HG03439 (cell line): ENCODE results near the gene GNGT1.
A peak's percentile ranks its signal among the peaks of the same experiment; 100 is the strongest.
"Not testable (repeated sequence)": the region's sequence is repeated elsewhere in the genome, so short reads cannot be mapped to it uniquely, and the experiment has no call there.

Experiments
- ATAC-seq: cut with Tn5 transposase; IDR thresholded peaks from one replicate; pipeline ENCODE4 v1.9.1; 2021; ENCODE audit warnings: mild to moderate bottlenecking, moderate library complexity; ENCODE audit not compliant: unreplicated experiment

GNGT1 gene

GRCh38 chr7:93902777-93903423 lies 3.5 kb upstream of the GNGT1 start:
- no peak for ATAC-seq

DNA sequence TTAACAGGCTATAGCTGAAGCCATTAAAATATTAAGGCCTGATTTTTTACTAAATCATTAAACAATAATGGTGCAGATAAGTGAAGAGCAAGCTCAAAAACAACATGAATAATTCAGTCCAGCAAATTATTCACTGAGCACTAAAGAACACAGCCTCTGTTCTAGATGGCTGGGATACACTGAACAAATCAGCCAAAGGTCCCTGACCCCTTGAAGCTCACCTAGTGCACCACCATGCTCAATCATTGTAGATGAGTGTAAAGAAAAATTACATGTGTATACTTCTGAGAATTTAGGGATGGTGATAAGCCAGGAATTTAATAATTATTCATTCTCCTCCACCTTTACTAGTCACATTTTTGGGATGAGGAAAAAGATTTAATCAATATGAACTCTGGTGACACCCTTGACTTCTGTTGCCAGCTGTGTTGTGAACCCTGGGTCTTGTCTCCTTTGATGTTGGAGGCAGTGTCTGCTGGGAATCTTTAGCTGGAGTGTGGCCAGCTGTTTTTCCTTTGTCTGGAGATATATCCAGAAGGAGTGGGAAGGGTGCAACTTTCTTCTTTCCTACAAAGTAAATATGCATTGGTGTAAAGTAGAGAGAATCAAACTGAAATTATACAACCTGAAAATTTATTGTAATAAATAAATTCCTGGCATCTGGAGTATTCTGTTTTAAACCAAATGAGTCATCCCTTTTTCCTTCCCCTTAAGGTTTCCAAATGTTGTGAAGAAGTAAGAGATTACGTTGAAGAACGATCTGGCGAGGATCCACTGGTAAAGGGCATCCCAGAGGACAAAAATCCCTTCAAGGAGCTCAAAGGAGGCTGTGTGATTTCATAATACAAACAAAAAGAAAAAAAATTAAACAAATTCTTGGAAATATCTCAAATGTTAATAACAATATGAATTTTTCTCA lies 4.0 kb downstream of the GNGT1 start:
- no peak for ATAC-seq

GRCh38 chr7:93911242-93911641 lies 4.9 kb downstream of the GNGT1 start:
- not testable (repeated sequence) for ATAC-seq

- ATAC-seq = not testable (repeated sequence)
Measured at GRCh38 chr7:93911661-93912060, 5.3 kb downstream of the GNGT1 start.

DNA sequence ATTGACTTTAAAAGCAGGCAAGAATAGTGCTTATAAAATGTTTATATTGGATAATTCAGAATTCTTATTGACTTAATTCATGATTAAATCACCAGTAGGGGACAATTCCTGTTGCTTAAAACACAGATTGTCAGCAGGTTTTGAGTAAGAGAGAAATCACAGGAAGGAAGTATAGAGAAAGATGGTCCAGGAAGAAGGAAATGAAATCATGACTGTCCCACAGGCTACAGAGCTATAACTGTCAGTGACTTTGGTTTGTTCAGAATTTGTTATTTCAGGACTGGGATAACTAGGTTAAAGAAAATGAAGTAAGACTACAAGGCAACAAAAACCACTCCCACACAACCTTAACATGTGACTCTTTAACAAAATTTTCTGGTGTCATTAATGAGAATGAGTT lies 6.8 kb downstream of the GNGT1 start:
- no peak for ATAC-seq

DNA sequence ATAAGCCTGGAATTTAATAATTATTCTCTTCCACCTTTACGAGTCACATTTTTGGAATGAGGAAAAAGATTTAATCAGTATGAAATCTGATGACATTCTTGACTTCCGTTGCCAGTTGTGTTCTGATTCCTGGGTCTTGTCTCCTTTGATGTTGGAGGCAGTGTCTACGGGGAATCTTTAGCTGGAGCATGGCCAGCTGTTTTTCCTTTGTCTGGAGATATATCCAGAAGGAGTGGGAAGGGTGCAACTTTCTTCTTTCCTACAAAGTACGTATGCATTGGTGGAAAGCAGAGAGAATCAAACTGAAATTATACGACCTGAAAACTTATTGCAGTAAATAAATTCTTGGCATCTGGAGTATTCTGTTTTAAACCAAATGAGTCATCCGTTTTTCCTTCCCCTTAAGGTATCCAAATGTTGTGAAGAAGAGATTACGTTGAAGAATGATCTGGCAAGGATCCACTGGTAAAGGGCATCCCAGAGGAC lies 8.3 kb downstream of the GNGT1 start:
- ATAC-seq = no peak

DNA sequence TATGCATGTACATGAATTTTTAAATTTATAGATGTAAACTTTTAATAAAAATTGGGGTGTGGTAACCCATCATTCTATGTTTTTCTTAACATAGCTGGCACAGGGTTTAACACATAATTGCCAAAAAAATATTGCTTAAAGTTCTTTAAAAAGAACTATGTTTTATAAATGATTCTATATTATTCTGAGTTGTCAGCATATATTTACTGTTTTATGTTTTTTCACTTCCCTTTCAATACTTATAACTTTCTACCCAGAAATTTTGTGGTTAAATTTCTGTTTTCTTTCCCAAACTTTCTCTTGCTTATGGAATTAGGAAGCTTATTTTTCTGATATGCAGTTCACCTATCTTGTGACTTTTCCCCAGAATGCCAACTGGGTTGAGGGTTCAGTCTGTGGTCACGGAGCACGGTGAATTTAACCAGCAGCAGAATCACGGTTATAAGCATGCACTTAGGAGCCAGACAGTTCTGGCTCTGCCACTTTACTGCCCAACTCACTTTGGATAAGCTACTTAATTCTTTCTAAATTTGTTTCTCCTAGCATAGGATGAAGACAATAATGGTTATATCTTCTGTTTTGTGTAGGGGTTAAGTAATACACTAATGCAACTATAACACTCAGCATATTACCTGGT lies 9.0 kb downstream of the GNGT1 start:
- not testable (repeated sequence) for ATAC-seq

DNA sequence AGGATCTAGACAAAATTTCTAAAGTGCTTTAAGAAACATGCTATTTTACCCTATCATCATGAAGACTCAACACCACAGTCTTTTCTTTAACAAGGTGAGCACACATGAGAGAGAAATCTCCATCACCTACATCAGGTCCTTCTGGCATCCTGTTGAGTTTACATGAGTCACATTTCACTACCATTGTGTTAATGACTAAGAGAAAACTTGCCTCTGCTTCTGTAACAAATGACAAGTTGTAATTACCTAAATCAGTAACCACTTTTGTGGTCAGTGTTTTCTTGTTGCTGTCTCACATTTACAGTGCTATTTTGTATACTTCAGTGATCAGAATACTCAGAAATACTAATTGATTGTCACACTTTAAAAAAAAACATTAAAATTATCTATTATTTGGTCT lies 9.5 kb downstream of the GNGT1 start:
- not testable (repeated sequence) for ATAC-seq

DNA sequence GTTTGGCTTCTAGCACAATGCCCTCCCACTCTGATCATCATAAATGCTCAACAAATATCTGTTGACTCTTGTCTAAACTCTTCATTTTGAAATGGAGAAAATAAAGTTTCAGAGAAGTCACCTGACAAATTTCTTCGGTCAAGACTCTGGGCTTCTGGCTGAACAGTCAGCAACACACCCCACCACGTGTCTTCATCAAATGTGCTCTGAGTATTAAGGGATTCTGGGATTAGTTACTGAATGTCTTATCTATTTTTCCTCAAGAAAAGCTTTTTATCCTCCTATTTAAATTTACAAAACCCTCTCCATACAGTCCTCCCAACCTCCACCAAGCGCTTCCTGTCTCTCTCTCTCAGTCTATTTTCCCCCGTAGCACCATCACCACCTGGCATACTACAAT lies 9.9 kb downstream of the GNGT1 start:
- not testable (repeated sequence) for ATAC-seq

DNA sequence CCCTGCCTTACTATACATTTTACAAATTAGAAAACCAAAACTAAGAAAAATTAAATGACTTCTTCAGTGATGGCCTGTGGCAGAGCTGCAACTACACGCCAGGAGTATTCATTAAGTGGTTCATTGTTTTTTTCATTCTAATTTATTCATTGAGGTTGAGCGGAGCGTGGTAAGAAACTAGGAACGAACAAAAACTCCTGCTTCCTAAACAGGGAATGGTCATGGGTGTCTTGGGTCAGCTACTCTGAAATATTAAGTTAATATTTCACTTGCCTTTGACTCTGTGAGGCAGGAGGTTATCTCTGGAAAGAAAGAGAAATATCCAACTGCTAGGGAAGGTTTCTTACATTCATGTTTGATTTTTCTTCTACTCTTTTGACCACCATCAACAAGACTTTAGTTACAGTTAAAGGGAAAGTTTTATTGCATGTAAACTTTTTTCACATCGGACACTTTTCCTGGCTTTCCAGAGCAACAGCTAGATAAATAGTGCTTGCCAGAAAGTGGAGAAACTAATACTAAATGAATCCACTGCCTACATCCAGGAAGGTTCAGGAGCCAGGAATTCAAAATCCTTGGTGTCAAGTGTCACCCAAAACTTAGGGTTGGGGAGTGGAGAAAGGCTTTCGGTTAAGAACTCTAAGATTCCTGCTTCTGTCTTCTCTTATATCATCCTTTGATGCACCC lies 14.3 kb downstream of the GNGT1 start:
- ATAC-seq = no peak

DNA sequence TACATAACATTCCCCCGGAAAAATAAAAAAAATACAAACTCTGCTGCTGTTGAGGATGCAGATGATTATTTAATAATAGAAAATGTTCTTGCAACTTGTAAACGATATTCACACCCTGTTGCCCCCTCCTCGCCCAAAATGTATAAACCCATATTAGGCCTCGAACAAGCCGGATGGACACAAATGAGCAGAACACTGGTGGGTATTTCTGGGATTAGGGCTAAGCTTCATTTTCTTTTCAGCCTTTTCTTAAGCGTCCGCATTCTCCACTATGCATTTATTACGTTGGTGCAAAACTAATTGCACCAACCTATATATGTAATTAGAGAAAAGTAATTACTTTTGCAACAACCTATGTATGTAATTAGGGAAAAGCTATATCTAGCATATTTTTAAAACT lies 14.8 kb downstream of the GNGT1 start:
- no peak for ATAC-seq

DNA sequence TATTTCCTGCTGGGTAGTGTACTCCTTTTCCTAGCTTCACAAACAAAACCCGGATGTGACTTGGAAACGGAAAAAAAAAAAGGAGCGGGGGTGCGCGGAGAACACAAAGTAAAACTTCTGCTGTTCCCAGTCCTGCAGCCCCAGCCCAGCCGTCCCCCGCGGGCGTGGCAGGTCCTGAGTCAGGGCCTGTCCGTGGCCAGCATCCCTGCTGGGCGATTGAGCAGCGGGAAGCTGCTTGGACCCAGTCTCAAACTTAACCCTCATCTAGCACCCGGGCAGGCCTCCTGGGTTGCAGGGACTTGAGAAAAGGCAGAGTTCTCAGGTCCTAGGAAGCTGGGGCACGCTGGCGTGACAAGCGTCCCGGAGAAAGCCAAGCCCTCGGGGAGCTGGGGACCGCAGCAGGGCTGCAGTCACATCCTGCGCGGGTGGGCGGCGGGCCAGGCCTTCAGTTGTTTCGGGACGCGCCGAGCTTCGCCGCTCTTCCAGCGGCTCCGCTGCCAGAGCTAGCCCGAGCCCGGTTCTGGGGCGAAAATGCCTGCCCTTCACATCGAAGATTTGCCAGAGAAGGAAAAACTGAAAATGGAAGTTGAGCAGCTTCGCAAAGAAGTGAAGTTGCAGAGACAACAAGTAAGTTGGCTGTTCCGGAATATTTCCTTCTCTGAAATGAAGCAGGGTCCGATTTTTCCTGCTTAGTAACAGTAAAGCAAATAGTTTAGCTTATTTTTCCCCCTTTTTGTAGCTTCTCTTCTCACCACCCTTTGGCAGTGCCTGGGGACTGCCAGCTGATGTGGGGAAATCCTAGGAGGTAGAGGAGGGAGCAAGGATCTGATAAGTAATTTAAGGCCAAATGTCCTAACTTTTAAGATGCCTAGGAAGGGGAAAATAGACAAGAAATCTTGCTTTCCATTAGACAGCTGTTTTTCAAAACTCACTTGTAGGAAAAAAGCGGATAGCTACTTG lies 15.5 kb downstream of the GNGT1 start, which contains the start of gene GNG11:
Gene GNG11 (plus strand): TSS at position 129 of the 960 bp plus-strand sequence. CDS start 403 bp downstream, at position 532.
- ATAC-seq = peak; percentile 91

GRCh38 chr7:93923296-93923695 lies 16.9 kb downstream of the GNGT1 start:
- ATAC-seq = no peak

DNA sequence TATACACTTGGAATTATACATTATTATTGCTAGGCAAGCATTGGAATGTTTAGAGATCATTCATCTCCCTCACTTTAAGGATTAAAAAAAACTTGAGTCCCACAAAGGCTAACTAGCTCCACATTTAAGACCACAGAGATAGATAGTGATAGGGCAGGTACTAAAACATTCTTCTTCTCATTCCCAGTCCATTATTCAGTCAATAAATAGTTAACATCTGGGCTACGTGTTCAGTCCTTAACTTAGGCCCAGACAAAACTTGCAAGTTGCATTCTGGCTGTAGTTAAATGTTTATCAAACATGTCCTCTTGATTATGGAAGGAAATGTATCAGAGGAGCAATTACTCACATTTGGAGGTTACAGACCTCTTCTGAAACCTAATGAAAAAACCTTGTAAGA lies 17.6 kb downstream of the GNGT1 start:
- ATAC-seq = no peak

GRCh38 chr7:93926800-93927199 lies 20.4 kb downstream of the GNGT1 start:
- no peak for ATAC-seq

DNA sequence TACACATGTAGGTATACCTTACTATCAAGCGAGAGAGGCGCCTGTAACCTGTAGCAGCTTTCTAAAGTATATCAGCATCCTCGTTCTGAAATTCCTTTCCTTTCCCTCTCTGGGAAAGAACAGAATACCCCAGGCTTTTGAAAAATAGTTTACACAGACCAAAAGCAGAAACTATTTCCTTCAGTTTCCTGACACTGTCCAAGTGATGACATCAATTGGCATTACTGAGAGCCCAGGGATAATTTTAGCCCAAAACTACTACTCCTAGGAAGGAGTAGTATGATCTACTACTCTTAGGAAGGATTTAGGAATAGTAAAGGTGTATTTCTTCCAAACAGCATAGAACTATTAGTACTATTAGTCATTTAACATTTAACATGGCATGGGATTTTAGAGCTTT lies 21.2 kb downstream of the GNGT1 start:
- no peak for ATAC-seq

- no peak for ATAC-seq
Measured at GRCh38 chr7:93931655-93932054, 25.3 kb downstream of the GNGT1 start.

GRCh38 chr7:93933156-93933555 lies 26.8 kb downstream of the GNGT1 start:
- no peak for ATAC-seq

DNA sequence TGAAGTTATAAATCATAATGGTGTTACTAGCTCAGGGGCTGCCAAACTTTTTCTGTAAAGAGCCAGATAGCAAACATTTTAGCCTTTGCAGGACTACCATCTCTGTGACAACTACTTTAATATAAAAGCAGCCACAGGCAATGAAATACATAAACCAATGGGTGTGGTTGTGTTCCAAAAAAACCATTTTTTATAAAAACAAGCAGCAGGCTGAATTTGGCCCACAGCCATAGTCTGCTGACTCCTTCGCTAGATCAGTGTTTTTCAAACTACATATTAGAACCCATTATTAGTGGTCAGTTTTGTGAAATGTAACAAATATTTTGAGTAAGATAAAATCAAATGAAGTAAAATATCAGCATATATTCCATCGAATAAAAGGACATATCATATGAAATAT lies 28.7 kb downstream of the GNGT1 start:
- no peak for ATAC-seq

DNA sequence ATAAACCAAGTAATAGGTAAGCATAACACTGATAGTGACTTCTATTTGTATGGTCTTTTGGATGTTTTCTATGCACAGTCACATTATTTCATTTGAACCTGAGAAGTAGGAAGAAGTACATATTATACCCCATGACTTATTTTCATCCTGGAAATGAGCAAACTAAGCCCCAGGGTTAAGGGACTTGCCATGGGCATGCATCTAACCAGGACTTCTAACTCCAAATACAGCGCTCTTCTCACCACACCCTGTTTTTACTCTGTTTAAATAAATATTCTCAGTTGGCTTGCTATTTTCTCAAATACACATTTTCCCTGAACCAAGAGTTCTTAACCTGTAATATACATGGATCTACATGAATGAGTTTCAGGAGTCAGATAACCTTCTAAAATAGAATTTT lies 31.5 kb downstream of the GNGT1 start:
- no peak for ATAC-seq
